TTC549 (cell line): ENCODE data around the gene COLEC12.

Experiments used
- FAIRE-seq: peaks from 2 replicates; lab custom pipeline; 2012; peaks lifted over from hg19 to GRCh38; lab: Jason Lieb, UNC

Gene COLEC12

GRCh38 chr18:473802-474201 lies 26.7 kb downstream of the COLEC12 start:
- FAIRE-seq = no peak

GRCh38 chr18:471716-472115 lies 28.8 kb downstream of the COLEC12 start:
- no peak for FAIRE-seq

GRCh38 chr18:470661-471501 lies 29.6 kb downstream of the COLEC12 start:
- FAIRE-seq = no peak

- no peak for FAIRE-seq
Measured at GRCh38 chr18:468955-469790, 31.3 kb downstream of the COLEC12 start.

- FAIRE-seq = no peak
Measured at GRCh38 chr18:463827-464541, 36.5 kb downstream of the COLEC12 start.

- no peak for FAIRE-seq
Measured at GRCh38 chr18:463403-463802, 37.1 kb downstream of the COLEC12 start.

- no peak for FAIRE-seq
Measured at GRCh38 chr18:461762-462161, 38.7 kb downstream of the COLEC12 start.

DNA sequence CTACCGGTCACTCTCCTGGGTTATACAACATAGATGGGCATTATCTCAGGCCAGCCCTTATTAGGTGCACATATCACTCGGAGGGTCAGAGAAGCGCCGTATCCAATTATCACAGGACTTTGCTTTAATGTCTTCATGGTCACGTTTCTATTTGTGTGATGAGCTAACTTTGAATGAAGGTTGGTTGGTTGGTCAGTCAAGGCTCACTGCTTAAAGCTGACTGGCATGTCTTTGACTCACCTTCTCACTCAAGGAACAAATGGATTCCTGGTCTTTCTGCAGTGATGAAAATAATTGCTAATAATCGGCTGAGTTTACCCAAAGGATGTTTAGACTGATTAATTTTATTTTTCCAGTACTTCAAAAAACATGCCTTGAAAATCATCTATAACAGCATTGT lies 39.7 kb downstream of the COLEC12 start:
- no peak for FAIRE-seq

GRCh38 chr18:459814-460593 lies 40.5 kb downstream of the COLEC12 start:
- FAIRE-seq = no peak

- no peak for FAIRE-seq
Measured at GRCh38 chr18:457521-458412, 42.7 kb downstream of the COLEC12 start.

GRCh38 chr18:457140-457519 lies 43.4 kb downstream of the COLEC12 start:
- no peak for FAIRE-seq

- no peak for FAIRE-seq
Measured at GRCh38 chr18:456361-457139, 44.0 kb downstream of the COLEC12 start.

GRCh38 chr18:453400-453799 lies 47.1 kb downstream of the COLEC12 start:
- no peak for FAIRE-seq

DNA sequence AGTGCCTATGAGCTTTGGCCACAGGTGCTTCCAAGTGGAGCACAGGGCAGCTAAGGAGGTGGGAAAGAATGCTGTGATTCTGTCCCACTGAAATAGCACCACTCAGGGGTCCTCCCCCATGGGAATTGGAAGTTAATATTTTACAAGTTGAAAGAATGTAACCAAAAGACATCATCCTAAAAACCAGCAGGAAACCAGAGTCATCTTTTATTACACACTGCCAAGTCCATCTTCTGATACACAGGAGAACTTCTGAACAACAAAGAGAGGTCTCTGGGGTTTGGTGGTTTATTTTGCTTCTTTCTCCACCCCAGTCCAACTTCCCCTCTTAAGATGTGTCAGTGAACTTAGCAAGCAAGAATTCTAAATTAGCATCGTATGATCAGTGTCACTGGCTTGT lies 47.7 kb downstream of the COLEC12 start:
- FAIRE-seq = no peak

GRCh38 chr18:449374-449773 lies 51.1 kb downstream of the COLEC12 start:
- FAIRE-seq = no peak

- FAIRE-seq = no peak
Measured at GRCh38 chr18:448116-448790, 52.2 kb downstream of the COLEC12 start.

GRCh38 chr18:446941-447560 lies 53.5 kb downstream of the COLEC12 start:
- no peak for FAIRE-seq

GRCh38 chr18:445055-445454 lies 55.4 kb downstream of the COLEC12 start:
- FAIRE-seq = no peak

- no peak for FAIRE-seq
Measured at GRCh38 chr18:438571-438970, 61.9 kb downstream of the COLEC12 start.
